Measurements from ENCODE around the gene OR2K2. TPM values are rescaled to one million over a fixed set of nuclear protein-coding genes. Genes with fewer than 3 reads are reported as not detected.

Gene OR2K2
- polyA plus RNA-seq, 2 of the 4 experiments (the other 2 are of a cell fraction), result not detected

DNA sequence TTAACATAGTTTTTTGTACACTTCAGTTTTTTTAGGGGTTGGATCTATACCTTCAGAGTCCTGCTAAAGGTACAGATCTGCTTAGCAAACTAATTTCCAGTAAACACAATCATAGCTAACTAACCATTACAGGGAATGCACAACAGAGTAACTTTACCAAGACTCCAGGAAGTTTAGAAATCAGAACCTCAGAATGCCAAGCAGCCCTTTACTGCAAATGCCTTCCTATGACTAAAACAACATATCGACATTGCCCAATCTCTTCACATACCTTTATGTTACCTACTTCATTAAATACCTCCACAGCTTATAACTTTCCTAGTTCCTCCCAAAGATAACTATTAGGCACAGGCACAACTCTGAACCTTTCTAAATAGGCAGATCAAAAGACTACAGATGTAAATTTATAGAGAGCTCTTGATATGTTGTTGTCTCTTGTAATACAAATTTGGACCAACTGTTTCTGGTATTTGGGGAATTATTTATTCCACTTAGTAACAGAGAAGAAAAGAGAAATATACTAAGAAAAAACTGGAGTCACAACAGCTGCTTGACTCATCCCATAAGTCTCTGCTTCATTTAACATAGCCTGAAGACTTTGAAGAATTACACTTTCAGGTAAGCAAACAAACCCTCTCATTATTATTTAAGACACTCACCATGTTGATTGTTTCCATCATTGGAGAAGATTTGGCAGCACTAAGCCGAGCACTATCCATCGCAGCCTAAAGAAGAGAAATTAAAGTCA lies 46.0 kb upstream of the OR2K2 start (continued):
- TF ChIP-seq, protein P1, sequence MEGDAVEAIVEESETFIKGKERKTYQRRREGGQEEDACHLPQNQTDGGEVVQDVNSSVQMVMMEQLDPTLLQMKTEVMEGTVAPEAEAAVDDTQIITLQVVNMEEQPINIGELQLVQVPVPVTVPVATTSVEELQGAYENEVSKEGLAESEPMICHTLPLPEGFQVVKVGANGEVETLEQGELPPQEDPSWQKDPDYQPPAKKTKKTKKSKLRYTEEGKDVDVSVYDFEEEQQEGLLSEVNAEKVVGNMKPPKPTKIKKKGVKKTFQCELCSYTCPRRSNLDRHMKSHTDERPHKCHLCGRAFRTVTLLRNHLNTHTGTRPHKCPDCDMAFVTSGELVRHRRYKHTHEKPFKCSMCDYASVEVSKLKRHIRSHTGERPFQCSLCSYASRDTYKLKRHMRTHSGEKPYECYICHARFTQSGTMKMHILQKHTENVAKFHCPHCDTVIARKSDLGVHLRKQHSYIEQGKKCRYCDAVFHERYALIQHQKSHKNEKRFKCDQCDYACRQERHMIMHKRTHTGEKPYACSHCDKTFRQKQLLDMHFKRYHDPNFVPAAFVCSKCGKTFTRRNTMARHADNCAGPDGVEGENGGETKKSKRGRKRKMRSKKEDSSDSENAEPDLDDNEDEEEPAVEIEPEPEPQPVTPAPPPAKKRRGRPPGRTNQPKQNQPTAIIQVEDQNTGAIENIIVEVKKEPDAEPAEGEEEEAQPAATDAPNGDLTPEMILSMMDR (IDR thresholded peaks at IDR 0.05), result no peak
- TF ChIP-seq ZNF302 (CRISPR knock-in tag; IDR thresholded peaks at IDR 0.05) (no peak), MYC (IDR thresholded peaks at IDR 0.05; ENCODE audit: borderline replicate concordance, low read length) (no peak), FOSL2 (IDR thresholded peaks at IDR 0.05) (no peak), FOSL2 (CRISPR knock-in tag; IDR thresholded peaks at IDR 0.05) (no peak), HOXB5 (CRISPR knock-in tag; IDR thresholded peaks at IDR 0.05) (no peak)

DNA sequence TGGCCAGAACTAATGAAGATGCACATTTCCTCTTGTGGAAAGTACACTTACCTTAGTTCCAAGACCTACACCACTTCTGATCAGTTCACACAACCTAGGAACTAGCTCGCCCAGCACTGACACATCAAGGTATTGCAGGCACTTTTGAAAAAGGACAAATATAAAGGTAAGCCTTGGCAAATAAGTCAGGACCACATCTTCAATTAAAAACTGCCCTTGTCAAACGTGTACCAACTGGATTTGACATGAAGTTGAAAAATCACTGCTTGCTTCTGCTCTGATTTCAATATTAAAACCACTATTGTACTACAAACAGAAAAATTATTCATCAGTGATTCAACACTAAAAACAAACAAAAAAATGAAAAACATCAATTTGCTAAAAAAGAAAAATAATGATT lies 45.0 kb upstream of the OR2K2 start:
- FAIRE-seq (no peak), ATAC-seq (no peak)

DNA sequence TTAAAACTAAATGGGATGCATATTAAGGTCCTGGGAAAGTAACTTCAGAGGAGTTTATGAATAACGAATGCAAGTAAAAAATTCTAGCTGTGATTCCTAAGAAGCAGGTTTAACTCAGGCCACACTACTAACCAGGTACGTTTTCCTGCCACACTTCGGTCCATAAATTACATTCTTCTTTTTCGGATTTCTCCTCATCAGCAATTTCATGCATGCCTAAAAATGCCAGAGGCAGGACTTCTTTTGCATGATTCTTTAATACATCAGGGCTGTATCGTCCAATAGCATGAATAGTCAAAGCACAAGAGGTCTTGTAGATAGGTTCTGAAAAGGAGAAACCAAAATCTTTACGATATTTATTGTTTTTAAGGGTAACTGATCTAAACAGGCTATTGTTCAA lies 42.3 kb upstream of the OR2K2 start:
- ATAC-seq (no peak), DNase-seq (ENCODE audit: low read depth in 1 of 2, low spot score in 1 of 2) (no peak), FAIRE-seq (no peak)
- H3K4me2 ChIP-seq, result no peak overlapping the region
- WGBS (ENCODE audit: missing lambda C conversion rate), result 92% methylated on average over 6 of the region's 6 CpGs
- POLR2A ChIA-PET, result no interaction called here
- no peak overlapping the region for H3K4me3 ChIP-seq
- H3K9me3 ChIP-seq, result no peaks in the 10 kb centered on the region
- peaks cover 15% of the 10 kb centered on the region; the same call in 2 of the 3 replicates for H3K4me1 ChIP-seq
- no peak overlapping the region for H3K27ac ChIP-seq
- TF ChIP-seq BHLHE40 (IDR thresholded peaks at IDR 0.05; ENCODE audit: low read depth, low read length), result no peak
- TF ChIP-seq MYC (IDR thresholded peaks at IDR 0.05; ENCODE audit: borderline replicate concordance, low read length), result no peak
- TF ChIP-seq FOSB (CRISPR knock-in tag; IDR thresholded peaks at IDR 0.05), result no peak
- TF ChIP-seq HEYL (CRISPR knock-in tag; IDR thresholded peaks at IDR 0.05), result no peak
- TF ChIP-seq MAFK (IDR thresholded peaks at IDR 0.05; ENCODE audit: partially characterized antibody), result peak; percentile 56
- no peak for TF ChIP-seq EP300 (IDR thresholded peaks at IDR 0.05)
- no peak for TF ChIP-seq PHF8 (IDR thresholded peaks at IDR 0.05; ENCODE audit: borderline replicate concordance, low read depth)
- CTCF ChIA-PET, result interaction anchor here (1.3 kb wide), 1 partner anchor 14 kb away, joined by 4 read pairs; no protein-coding TSS in a partner anchor

More for the DNA sequence above, 45.0 kb upstream of the OR2K2 start:
- ChIA-PET CTCF (interaction anchor here (1.3 to 1.7 kb wide), 2 partner anchors 9 to 16 kb away, joined by 3 to 4 read pairs; no protein-coding TSS in a partner anchor), POLR2A (no interaction called here)
- no peak overlapping the region for H3K4me3 ChIP-seq
- H3K9me3 ChIP-seq, result no peaks in the 10 kb centered on the region
- H3K4me2 ChIP-seq, result peak overlapping the region; percentile 0; the same call in 1 of the 3 replicates
- no peak for DNase-seq (ENCODE audit: low read depth in 1 of 2, low spot score in 1 of 2)
- no peak overlapping the region for H3K27ac ChIP-seq
- WGBS (ENCODE audit: missing lambda C conversion rate), result 56% methylated on average over 2 of the region's 2 CpGs
- no peak for TF ChIP-seq HDAC2 (IDR thresholded peaks at IDR 0.05)
- no peak for TF ChIP-seq ZFP36 (IDR thresholded peaks at IDR 0.05; ENCODE audit: borderline replicate concordance, partially characterized antibody)
- TF ChIP-seq NR3C1 (IDR thresholded peaks at IDR 0.05), result no peak
- TF ChIP-seq RAD21 (conservative IDR thresholded peaks at IDR 0.05 in 1 of 2, IDR thresholded peaks at IDR 0.05 in 1 of 2), result no peak
- no peak for TF ChIP-seq FOSL2 (IDR thresholded peaks at IDR 0.05)
- no peak for TF ChIP-seq FOSL2 (CRISPR knock-in tag; IDR thresholded peaks at IDR 0.05)
- TF ChIP-seq CHD4 (IDR thresholded peaks at IDR 0.05; ENCODE audit: borderline replicate concordance), result no peak
- H3K4me1 ChIP-seq, result peaks cover 15% of the 10 kb centered on the region; the same call in 2 of the 3 replicates

DNA sequence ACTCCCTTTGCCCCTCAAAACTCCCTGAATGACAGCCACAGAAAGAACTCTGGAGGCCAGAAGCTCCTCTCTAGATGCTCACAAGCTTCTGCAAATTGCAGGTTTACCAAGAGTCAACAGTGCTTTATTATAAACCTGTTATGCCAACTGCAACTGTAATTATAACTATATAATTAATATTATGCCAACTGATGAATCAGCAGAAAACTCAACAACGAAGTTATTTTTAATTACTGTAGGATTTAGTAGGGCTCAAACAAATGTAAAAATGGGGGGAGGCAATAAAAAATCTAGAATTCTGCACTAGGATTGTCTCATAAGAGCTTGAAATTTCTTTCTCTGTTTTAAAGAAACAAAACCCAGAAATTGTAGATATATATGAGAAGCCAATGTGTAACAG lies 37.0 kb upstream of the OR2K2 start:
- ChIA-PET CTCF (interaction anchor here (0.6 kb wide), 1 partner anchor 38 kb away, joined by 3 read pairs; no protein-coding TSS in a partner anchor), POLR2A (interaction anchor here (1.4 kb wide), 1 partner anchor 10 kb away, joined by 4 read pairs; no protein-coding TSS in a partner anchor)
- H3K9me3 ChIP-seq, result no peaks in the 10 kb centered on the region
- ATAC-seq (no peak), DNase-seq (ENCODE audit: low read depth in 1 of 2, low spot score in 1 of 2) (no peak), FAIRE-seq (no peak)
- H3K4me1 ChIP-seq, result no peaks in the 10 kb centered on the region
- H3K27ac ChIP-seq, result no peak overlapping the region
- no peak overlapping the region for H3K4me3 ChIP-seq
- TF ChIP-seq PHF8 (IDR thresholded peaks at IDR 0.05; ENCODE audit: borderline replicate concordance, low read depth) (no peak), MAFK (IDR thresholded peaks at IDR 0.05; ENCODE audit: partially characterized antibody) (peak; percentile 54)
- H3K4me2 ChIP-seq, result no peak overlapping the region
- WGBS (ENCODE audit: missing lambda C conversion rate), result 92% methylated on average over 1 of the region's 1 CpG
